Hepatocyte (in vitro differentiated cells): ENCODE results near the gene ZNF667.

ENCODE experiments used
- EZH2 ChIP-seq: fragments of 200-600 bp; sonication (generic); IDR thresholded peaks from 2 replicates; pipeline ENCODE4 v1.6.1; 2016; ENCODE audit warnings: antibody characterized with exemption, mild to moderate bottlenecking, borderline replicate concordance
- EZH2phosphoT487 ChIP-seq: fragments of 200-600 bp; sonication (generic); IDR thresholded peaks from one replicate; pipeline ENCODE4 v1.6.1; 2018; ENCODE audit warnings: antibody characterized with exemption, mild to moderate bottlenecking, low read depth, moderate library complexity; ENCODE audit not compliant: unreplicated experiment, severe bottlenecking
- TF ChIP-seq, protein P1 (sequence below): fragments of 200-600 bp; sonication (generic); IDR thresholded peaks from 2 replicates; pipeline ENCODE4 v1.5.1; 2016; ENCODE audit warnings: antibody characterized with exemption, mild to moderate bottlenecking; ENCODE audit not compliant: poor library complexity

DNA sequence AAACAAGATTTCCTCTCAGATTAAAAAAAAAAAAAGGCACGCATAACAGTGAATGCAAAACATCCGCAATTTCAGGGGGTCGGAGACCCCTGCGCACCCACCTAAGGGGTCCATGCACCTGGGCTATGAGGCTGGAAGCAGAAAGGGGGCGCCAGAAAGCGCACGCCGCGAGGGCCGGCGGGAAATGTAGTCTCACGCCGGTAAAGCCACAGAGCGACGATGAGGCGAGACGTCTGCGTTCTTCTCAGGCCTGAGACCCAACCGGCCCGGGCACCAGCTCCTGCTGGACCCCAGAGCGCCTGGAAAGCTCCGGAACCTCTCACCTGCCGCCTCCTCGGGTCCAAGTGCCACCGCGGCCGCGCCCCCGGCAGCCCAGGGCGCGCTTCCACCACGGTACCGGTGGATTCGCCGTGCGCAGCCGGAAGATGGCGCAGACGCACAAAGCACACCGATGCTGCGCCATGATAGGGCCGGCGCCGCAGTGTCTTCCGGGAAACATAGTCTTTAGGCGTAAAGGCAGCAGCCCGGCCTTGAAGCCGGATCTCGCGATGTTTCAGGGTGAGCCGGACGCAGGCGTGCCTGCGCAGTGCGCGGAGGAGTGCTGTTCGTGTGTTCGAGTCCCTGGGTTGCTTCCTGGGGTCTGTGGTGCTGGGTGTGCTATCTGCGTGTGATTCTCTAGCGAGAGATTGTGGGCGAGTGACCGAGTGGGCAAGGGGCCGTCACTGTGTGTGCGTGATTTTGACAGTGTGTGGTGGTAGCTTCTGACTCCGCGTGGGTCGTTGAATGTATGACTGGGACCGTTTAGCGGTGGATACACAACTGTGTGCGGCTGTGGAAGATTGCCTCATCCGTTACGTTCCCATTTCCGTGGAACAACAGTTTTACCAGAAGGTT is 83.8 kb downstream of the ZNF667 start, which contains the start of gene ZNF582:
- TF ChIP-seq, protein P1, sequence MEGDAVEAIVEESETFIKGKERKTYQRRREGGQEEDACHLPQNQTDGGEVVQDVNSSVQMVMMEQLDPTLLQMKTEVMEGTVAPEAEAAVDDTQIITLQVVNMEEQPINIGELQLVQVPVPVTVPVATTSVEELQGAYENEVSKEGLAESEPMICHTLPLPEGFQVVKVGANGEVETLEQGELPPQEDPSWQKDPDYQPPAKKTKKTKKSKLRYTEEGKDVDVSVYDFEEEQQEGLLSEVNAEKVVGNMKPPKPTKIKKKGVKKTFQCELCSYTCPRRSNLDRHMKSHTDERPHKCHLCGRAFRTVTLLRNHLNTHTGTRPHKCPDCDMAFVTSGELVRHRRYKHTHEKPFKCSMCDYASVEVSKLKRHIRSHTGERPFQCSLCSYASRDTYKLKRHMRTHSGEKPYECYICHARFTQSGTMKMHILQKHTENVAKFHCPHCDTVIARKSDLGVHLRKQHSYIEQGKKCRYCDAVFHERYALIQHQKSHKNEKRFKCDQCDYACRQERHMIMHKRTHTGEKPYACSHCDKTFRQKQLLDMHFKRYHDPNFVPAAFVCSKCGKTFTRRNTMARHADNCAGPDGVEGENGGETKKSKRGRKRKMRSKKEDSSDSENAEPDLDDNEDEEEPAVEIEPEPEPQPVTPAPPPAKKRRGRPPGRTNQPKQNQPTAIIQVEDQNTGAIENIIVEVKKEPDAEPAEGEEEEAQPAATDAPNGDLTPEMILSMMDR: peak; percentile 89
- no peak for TF ChIP-seq EZH2
- TF ChIP-seq EZH2phosphoT487: no peak
